Myocyte (in vitro differentiated cells): ENCODE results near the gene EGF. TPM values are rescaled to one million over a fixed set of nuclear protein-coding genes. Genes with fewer than 3 reads are reported as not detected.

Experiments used
- DNase-seq: peaks from one replicate; pipeline ENCODE4 v3.0.0-alpha.2; 2012; ENCODE audit warnings: low read depth
- total RNA-seq: library from RNA; depleted of rRNA; stranded (reverse); fragments of >200 nt; gene quantifications from 2 replicates; pipeline ENCODE4 v1.2.3, GENCODE V29; 2014

EGF gene
- total RNA-seq, 1 donor from 2014 or later = 16.2 TPM

DNA sequence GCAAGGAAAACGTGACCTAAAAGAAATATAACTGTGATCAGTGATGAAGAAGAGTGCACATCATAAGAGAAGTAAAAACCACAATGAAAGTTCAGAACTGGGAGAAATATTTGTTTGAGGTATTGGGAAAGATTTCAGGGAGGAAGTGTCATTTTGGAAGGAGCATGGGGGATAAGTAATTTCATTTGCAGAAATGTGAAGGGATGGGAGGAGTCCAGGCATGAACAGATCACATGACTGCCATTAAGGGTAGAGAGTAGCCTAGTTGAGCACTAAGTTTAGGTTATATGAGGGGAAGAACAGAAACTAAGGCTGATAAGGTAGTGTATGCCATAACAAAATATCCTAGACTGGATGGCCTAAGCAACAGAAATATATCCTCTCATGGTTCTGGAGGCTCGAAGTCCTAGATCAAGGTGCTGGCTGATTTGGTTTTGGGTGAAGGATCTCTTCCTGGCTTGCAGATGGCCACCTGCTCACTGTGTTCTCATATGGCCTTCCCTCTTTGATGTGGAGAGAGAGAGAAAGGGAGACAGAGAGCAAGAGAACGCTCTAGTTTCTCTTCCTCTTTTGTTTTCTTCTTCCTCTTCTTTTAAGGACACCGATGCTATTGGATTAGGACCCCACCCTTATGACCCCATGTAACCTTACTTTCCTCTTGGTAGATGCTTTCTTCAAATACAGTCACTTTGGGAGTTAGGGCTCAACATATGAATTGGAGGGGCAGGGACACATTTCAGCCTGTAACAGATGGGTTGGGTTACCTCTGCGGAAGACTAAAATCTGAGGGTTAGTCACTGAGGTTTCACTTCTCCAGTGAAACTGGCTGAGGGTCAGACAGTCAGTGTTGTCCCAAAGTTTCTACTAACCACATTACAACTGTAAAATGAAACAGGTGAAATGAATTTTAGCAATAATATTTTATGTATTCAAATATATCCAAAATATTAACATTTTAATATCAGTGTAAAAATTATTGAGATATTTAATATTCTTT, 77.9 kb downstream of the EGF start:
- no peak for DNase-seq

DNA sequence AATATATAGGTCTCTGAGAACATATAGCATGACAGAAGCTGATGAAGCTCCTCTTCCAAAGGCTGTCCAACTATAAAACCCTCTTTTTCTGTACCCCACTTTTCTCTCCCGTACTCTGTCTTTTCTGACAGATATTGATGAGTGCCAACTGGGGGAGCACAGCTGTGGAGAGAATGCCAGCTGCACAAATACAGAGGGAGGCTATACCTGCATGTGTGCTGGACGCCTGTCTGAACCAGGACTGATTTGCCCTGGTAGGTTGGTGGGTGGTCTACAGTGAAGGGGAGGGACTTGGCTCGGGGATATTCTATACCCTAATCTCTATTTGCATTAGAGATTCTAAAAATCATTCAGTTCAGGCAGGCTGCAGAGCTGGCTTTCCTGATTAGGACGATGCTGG, 80.4 kb downstream of the EGF start:
- DNase-seq = no peak

DNA sequence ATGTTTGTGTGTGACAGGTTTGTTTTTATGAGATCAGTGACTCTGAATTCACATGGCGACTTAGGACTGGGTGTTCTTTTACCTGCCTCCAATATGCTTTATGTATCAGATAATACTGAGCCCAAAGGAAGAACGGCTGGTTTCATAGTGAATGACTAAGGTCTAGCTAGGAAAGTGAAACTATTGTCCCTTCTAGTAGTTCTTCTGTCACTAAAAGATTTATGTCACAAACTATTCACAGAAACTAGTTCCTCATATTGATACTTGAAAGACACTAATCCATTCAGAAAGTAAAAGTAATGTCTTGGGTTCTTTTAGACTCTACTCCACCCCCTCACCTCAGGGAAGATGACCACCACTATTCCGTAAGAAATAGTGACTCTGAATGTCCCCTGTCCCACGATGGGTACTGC, 81.7 kb downstream of the EGF start:
- DNase-seq = no peak

DNA sequence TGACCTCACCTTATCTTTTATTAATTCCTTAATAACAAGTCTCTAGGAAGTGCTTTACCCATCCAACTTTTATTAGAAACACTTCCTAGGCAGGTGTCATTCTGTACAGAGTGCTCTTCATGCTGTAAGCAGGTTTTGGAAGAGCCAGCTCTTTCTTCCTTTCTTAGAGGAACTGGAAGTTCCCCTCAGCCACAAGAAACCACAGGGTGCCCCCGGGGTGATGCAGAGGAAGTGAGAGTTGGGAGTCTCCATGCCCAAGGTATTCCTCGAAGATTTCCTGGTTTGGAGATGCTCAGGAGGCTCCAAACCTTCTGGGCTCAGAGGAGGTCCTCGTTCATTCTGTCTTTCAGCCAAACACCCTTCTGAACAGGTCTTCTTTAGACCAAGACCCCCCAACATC, 83.8 kb downstream of the EGF start:
- no peak for DNase-seq

DNA sequence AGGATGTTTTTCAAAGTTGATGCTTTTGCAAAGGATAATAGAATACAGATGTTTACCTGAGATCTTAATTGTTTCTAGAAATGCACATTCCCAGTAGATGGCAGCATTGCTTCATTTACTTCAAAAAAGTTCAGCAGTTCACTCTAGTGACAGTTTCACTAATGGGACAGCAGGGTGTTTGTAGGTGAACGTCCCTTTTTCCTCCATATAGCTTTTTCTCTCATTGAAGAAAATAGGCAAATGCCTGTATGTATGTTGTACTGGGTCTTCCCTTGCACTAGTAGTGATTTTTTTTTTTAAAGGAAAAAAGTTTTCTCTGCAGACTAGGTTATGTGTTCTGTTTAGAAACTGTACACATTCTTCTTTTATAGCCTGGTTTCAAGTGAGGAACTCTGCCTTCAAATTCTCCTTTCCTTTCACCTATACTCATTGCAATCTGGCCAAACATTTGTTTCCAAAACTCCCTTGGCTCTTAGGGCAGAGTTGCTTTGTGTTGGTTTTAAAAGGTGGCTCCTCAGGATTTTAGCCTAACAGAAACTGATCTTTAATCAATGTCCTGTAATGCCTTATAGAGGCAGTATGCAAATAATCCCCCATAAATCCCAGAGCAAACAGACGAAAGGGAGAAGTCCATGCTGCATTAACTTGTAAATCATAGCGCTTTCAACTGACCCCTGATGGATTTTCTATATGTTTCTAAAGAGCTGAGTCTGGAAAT, 86.3 kb downstream of the EGF start:
- DNase-seq = peak; percentile 76

DNA sequence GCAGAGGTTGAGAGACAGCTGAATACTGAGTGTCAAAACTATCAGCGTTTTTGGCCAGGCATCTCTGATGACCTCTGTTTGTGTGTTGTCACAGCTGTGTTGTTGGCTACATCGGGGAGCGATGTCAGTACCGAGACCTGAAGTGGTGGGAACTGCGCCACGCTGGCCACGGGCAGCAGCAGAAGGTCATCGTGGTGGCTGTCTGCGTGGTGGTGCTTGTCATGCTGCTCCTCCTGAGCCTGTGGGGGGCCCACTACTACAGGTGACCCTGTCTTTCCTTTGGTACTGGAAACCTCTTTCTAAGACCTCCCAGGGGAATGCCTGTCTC, 86.9 kb downstream of the EGF start:
- DNase-seq = peak; percentile 33

DNA sequence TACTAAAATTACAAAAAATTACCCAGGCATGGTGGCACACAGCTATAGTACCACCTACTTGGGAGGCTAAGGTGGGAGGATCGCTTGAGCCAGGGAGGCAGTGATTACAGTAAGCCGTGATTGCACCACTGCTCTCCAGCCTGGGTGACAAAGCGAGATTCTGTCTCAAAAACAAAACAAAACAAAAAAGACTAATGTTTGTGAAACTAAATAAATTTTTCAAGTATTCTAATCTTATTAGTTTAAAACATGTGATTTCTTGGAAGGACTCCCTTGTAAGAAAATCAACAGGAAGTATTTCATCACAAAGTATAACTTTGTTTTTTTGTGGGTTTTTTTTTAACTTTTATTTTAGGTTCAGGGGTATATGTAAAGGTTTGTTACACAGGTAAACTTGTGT, 89.6 kb downstream of the EGF start:
- DNase-seq = no peak

DNA sequence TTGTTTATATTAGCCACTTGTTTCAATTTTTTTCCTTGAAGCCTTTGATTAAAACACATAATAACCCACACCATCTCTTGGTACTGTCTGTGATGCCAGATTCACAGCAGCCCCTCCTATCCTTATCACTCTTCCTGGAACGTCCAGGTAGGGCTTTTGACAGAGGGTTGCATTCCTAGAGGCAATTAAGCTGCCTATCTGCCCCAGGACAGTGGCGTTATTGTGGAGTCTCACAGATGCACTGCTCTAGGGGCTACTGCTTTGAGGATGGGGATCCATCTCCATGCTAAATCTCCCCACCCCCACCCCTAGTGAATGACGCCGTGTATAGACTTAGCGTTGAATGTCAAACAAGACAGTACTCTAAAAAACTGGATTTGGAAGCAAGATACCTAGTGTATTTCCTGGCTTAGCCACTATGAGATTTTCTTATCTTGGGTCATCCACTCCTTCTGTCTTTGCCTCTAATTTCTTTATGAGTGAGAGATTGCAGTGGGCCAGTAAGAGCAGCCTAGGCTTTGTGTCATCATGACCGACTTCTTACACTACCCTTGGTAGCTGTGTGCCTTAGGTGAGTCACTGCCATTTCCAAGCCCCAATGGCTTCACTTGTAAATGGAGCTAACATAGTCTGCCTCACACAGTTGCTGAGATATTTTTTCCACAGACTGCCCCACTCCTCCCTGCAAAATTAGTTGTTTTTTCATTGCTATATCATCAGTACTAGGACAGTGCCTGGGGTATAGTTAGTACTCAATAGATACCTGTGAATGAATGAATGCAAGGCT, 90.9 kb downstream of the EGF start:
- DNase-seq = no peak

DNA sequence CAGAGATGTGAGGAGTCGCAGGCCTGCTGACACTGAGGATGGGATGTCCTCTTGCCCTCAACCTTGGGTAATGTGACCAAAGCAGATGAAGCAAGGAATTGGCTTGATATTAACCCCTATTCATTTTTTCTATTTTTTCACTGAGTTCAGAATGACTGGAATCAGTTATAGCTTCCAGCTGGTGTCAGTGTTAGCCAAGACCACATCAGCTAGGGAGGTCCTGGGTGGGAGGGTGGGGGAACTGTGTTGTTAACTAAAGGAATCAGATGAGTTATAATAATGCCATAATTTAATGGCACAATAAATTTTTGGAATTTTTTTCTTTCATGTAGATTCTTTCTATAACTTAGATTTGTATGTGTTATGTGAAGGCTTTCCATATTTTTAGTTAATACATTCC, 91.9 kb downstream of the EGF start:
- DNase-seq = no peak

DNA sequence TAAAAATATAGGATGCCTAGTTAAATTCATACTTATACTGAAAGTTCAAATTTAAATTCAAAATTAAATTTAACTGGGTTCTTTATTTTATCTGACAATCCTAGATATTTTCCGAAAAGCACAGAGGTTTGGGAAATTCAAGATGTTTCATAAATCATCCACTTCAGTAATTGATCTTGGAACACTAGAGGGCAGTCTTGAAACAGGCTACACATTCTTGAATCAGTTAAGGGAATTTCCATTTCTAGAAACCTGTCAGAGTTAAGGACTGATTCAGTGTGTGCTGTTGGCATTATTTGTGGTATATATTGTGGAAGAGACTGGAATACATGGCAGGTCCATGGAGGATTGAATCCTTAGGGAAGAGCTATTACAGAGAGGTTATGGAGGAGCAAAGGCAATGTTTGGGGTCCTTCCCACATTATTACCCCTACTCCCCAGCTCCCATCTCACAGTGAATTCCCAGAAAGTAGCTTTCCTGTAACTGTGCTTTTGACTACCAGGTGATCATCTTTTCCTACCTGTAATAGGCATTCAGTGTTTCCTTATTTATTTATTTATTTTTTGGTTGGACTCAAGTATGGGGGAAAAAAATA, 92.9 kb downstream of the EGF start:
- peak; percentile 74 for DNase-seq

DNA sequence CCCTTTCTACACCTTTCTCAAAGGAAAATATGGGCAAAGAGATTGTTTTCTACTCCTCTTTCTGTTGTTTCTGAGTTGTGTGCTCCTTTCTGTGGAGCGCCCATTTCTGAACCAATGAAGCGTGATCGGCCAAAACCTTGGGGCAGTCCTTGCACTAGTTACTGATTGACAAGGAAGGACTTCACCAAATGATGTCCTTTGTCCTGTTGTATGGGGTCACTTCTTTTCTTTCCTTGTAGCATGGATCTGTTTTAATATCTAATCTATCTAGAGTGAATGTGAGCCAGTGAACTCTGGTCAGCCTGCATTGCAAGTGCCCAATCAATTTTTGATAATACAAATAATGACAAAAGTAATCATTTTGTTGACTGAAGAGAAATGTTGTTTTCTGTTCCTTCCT, 94.5 kb downstream of the EGF start:
- DNase-seq = no peak

DNA sequence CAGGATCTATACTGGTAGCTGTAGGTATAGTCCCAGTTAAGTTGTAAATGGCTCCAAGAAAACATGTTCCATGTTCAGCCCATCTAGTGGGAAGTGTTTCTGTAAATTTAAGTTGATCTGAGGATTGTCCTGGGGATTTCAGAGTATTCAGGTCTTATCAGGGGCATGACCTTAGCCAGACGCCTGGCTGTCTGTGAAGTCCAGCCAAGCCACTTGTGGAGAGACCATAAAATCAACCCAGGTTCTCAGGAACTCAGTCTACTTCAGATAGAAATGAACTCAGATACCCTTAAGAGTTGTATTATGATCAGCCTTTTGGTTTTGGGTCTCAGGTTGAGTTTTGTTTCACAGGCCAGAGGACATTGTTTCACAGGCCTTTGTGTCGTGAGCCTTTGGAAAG, 95.9 kb downstream of the EGF start:
- no peak for DNase-seq

DNA sequence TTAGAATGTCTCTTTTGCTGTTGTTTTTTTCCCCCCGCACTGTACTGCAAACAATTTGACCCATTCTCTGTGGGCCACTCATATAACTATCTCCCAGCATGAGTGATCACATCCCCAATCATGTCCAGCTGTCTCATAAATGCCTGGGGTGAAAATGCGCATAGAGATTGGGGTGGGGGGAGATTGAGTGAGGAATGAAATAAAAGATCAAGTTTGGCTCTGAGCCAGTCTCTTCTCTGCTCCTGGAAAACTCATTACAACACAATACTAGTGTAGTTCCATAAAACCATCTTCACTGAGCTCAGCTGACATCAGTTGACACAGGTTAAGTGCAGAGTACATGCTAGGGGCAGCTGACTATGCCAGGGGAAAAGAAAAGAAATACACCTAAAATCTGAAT, 96.9 kb downstream of the EGF start:
- DNase-seq = no peak

DNA sequence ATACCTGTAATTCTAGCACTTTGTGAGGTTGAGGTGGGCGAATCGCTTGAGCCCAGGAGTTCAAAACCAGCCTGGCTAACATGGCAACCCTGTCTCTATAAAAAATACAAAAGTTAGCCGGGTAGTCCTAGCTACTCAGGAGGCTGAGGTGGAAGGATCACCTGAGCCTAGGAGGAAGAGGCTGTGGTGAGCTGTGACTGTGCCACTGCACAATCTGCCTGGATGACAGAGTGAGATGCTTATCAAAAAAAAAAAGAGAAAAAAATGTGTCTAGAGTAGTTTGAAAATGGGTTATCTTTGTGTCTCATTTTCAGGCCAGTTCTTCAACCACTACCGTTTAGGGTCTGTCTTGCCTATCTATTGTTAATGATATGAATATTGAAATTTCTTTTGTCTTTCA, 98.1 kb downstream of the EGF start:
- DNase-seq = no peak

DNA sequence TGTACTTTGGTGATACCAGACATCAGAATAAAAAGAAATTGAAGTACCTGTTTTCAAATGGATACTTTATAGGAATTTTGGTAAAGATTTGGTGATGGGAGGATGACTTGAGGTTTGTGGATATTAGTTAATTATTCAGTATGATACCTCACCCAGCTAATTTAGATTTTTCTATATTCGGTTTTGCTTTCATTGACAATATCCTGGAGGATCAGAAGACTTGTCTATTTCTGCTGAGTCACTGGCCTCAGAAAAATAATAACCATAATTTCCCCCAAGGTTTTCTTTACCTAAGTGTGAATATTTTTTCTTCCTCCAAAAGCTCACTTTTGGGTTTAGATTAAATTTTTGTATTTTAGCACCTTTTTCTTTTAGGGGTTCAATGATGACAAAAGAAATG, 100.2 kb downstream of the EGF start:
- no peak for DNase-seq

DNA sequence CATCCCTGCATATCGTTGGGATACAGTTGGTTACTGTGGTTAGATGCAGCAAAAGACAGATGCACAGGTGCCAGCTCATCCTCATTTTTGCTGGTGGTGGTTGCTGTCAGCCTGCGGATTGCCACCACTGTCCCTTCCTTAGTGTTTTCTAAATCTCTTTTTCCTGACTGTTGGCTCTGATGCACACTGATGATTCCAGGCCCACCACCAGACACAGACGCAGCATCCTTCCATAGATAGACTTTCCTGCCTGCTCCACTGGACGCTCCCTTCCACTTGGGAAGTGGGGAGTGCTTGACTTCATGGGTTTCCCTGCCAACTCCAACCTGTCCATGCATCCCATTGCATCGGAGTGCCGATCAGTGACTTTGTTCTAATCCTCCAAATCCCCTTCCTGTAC, 101.5 kb downstream of the EGF start:
- DNase-seq = no peak

DNA sequence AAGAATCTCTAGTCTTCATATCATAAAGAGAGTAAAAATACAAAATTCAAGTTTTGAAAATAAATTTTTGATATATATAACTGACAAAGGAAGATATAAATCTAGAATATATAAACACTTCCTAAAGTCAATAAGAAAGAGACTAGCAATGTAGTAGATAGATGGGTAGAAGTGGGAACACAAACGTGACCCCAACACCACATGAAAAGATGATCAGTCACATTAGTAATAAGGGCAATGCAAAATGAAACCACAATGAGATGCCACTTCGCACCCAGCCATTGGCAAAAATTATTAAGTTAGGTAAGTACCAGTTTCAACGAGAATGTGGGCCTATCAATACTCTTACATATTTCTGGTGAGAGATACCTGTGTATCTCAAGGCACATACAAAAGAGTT, 106.5 kb downstream of the EGF start:
- DNase-seq = no peak

DNA sequence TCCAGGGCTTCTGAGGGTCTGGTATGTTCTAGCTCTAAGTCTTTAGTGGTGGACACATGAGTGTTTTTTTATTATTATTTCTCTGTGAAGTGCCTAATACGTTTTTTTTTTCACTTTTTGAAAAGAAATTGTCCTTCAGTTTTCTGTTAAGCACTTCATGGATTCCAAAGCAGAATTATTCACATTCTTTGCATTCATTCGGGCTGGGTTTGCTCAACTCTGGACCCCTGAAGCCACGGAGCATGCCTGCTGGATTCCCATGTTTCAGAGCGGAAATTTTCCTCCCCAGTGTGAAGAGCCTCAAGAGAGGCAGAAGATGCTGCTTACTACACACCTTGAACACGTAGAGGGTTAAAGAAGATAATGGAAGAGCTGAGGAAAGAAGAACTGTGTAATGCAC, 107.5 kb downstream of the EGF start:
- DNase-seq = peak; percentile 22

DNA sequence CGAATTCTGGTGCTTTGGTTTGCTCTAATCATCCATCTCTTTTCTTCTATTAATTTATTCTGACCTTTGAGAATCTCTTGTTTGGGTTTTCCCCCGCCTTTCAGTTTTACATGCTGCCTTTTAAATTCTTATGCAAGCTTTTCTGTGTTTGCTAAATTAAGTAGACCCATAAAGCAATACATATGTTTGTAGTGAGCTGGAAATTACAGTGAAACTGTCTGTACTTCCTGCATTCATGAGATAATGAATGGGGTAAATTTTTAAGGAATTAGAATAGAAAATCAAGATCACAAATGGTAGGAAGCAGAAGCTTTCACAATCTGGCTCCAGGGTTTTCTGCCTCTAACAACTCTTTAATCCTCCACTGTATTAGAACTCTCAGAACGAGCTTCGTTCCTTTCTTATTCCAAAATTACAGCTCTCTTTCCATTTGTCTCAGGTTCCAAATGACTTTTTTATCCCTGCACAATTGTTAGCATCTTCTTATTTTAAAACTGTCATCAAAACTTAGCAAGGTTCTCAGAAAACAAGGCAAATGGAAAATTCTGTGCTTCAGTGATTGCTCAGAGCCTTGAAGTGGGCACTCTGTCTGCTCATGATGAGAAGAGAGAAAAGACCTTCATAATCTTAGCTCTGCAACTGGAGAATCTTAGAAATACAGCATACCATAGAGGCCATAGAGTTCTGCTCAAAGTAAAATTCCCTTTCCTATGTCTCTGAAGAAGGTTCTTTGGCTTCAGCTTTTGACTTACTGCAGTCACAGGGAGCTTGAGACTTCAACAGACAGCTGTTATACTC, 108.2 kb downstream of the EGF start:
- DNase-seq = no peak

DNA sequence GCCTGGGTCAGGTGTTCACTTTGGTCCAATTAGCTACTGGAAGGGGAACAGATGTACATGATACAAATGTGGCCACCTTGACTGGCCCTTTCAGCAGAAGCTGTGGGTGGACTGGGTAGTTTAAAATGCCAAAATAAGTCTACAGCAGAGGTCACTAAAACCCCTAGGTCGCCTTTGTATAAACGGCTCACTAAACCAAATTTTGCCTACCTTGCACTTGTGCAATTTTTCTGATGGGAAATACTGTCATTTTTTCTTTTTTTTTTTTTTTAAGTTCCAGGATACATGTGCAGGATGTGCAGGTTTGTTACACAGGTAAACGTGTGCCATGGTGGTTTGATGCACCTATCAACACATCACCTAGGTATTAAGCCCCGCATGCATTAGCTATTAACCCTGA, 109.8 kb downstream of the EGF start:
- DNase-seq = no peak

DNA sequence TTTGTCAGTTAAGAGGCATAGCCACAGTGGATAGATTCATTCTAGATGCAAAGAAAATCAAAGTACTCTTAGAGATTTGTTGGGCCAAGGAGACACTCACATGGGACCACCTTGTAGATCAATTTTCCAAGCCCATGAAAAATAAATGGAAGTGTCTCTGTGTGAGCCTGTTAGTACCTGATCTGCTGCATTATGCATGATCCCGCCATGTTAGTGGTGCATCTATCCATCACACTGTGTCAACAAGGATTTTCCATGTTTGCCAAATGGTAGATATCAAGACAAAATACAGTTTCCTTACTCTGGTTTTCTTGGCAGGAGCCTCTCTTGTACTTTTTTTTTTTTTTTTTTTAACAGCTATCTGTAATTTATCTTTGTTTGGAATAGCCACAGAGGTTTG, 112.4 kb downstream of the EGF start:
- DNase-seq = no peak
